22Rv1 (cell line): Measurements from ENCODE around the gene UNC45B.

ENCODE experiments used
- ZFX ChIP-seq: fragments of 450-650 bp; IDR thresholded peaks from 2 replicates; pipeline ENCODE4 v1.6.1; 2017; ENCODE audit warnings: antibody characterized with exemption, borderline replicate concordance
- TF ChIP-seq, protein P1 (sequence below): fragments of 450-650 bp; IDR thresholded peaks from 2 replicates; pipeline ENCODE4 v1.5.1; 2017; ENCODE audit warnings: mild to moderate bottlenecking

- TF ChIP-seq, protein P1, sequence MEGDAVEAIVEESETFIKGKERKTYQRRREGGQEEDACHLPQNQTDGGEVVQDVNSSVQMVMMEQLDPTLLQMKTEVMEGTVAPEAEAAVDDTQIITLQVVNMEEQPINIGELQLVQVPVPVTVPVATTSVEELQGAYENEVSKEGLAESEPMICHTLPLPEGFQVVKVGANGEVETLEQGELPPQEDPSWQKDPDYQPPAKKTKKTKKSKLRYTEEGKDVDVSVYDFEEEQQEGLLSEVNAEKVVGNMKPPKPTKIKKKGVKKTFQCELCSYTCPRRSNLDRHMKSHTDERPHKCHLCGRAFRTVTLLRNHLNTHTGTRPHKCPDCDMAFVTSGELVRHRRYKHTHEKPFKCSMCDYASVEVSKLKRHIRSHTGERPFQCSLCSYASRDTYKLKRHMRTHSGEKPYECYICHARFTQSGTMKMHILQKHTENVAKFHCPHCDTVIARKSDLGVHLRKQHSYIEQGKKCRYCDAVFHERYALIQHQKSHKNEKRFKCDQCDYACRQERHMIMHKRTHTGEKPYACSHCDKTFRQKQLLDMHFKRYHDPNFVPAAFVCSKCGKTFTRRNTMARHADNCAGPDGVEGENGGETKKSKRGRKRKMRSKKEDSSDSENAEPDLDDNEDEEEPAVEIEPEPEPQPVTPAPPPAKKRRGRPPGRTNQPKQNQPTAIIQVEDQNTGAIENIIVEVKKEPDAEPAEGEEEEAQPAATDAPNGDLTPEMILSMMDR, result no peak
- no peak for TF ChIP-seq ZFX
Measured at GRCh38 chr17:35188111-35188510, 40.5 kb downstream of the UNC45B start.
